ENCODE results near the gene TWF2.

Gene TWF2

GRCh38 chr3:52237657-52238172, 1.2 kb downstream of the TWF2 start:
- DNase-seq (ENCODE audit: low read depth) = no peak

- no peak for DNase-seq (ENCODE audit: low read depth)
Measured at GRCh38 chr3:52237006-52237656, 1.8 kb downstream of the TWF2 start.

GRCh38 chr3:52236424-52236886, 2.5 kb downstream of the TWF2 start:
- no peak for DNase-seq (ENCODE audit: low read depth)

GRCh38 chr3:52234516-52235447, 4.2 kb downstream of the TWF2 start:
- no peak for DNase-seq (ENCODE audit: low read depth)

- no peak for DNase-seq (ENCODE audit: low read depth)
Measured at GRCh38 chr3:52233968-52234367, 5.0 kb downstream of the TWF2 start.

- no peak for DNase-seq (ENCODE audit: low read depth)
Measured at GRCh38 chr3:52233108-52233591, 5.8 kb downstream of the TWF2 start.

- no peak for DNase-seq (ENCODE audit: low read depth)
Measured at GRCh38 chr3:52232279-52233107, 6.5 kb downstream of the TWF2 start.

- DNase-seq (ENCODE audit: low read depth) = peak; percentile 81
Measured at GRCh38 chr3:52231502-52232278, 7.3 kb downstream of the TWF2 start.

GRCh38 chr3:52230889-52231499, 8.0 kb downstream of the TWF2 start:
- no peak for DNase-seq (ENCODE audit: low read depth)

- no peak for DNase-seq (ENCODE audit: low read depth)
Measured at GRCh38 chr3:52230461-52230860, 8.5 kb downstream of the TWF2 start.

- DNase-seq (ENCODE audit: low read depth) = no peak
Measured at GRCh38 chr3:52229656-52230055, 9.3 kb downstream of the TWF2 start.

- DNase-seq (ENCODE audit: low read depth) = no peak
Measured at GRCh38 chr3:52228751-52229291, 10.1 kb downstream of the TWF2 start.

- no peak for DNase-seq (ENCODE audit: low read depth)
Measured at GRCh38 chr3:52228266-52228665, 10.7 kb downstream of the TWF2 start.

- DNase-seq (ENCODE audit: low read depth) = no peak
Measured at GRCh38 chr3:52227766-52228165, 11.2 kb downstream of the TWF2 start.

- DNase-seq (ENCODE audit: low read depth) = no peak
Measured at GRCh38 chr3:52227117-52227516, 11.8 kb downstream of the TWF2 start.

GRCh38 chr3:52226229-52226817, 12.6 kb downstream of the TWF2 start:
- DNase-seq (ENCODE audit: low read depth) = no peak

GRCh38 chr3:52225452-52226228, 13.3 kb downstream of the TWF2 start, which contains the start of gene TLR9:
Gene TLR9 (minus strand): TSS chr3:52225645. CDS start chr3:52225529, 116 bp downstream.
- no peak for DNase-seq (ENCODE audit: low read depth)

- DNase-seq (ENCODE audit: low read depth) = no peak
Measured at GRCh38 chr3:52223449-52224408, 15.2 kb downstream of the TWF2 start.
